GM12878 (cell line): ENCODE data around the gene CDC42BPB. TPM values are rescaled to one million over a fixed set of nuclear protein-coding genes. Genes with fewer than 3 reads are reported as not detected.

Experiments
- CREM ChIP-seq: IDR thresholded peaks from 2 replicates; pipeline ENCODE4 v1.6.1; 2014; ENCODE audit warnings: antibody characterized with exemption, low read depth
- DPF2 ChIP-seq: fragments of 450-650 bp; IDR thresholded peaks from 2 replicates; pipeline ENCODE4 v1.6.1; 2017; ENCODE audit warnings: mild to moderate bottlenecking
- FOXM1 ChIP-seq: IDR thresholded peaks from 2 replicates; pipeline ENCODE4 v1.6.1; 2012; ENCODE audit warnings: low read depth, mild to moderate bottlenecking, inconsistent platforms, low read length, moderate library complexity
- MYB ChIP-seq: fragments of 150-350 bp; IDR thresholded peaks from 2 replicates; pipeline ENCODE4 v1.6.1; 2014; ENCODE audit warnings: mild to moderate bottlenecking, low read depth, low read length, borderline replicate concordance
- NR2F1 ChIP-seq: fragments of 450-650 bp; conservative IDR thresholded peaks from 2 replicates; pipeline ENCODE4 v1.6.1; 2017; ENCODE audit warnings: mild to moderate bottlenecking
- POLR2AphosphoS5 ChIP-seq: IDR thresholded peaks from 2 replicates; pipeline ENCODE4 v1.6.1; 2011; ENCODE audit warnings: mild to moderate bottlenecking, low read length, inconsistent platforms
- RAD21 ChIP-seq: IDR thresholded peaks from 2 replicates; pipeline ENCODE4 v1.6.1; 2011; ENCODE audit warnings: mild to moderate bottlenecking, low read depth, low read length, moderate library complexity; ENCODE audit not compliant: insufficient read depth
- SKIL ChIP-seq: fragments of 450-650 bp; IDR thresholded peaks from 2 replicates; pipeline ENCODE4 v1.6.1; 2017; ENCODE audit warnings: mild to moderate bottlenecking, low read depth, inconsistent platforms; ENCODE audit not compliant: poor library complexity, severe bottlenecking
- SMAD5 ChIP-seq: IDR thresholded peaks from 2 replicates; pipeline ENCODE4 v1.6.1; 2016; ENCODE audit warnings: antibody characterized with exemption, low read depth
- SP1 ChIP-seq: IDR thresholded peaks from one replicate; pipeline ENCODE4 v1.6.1; 2011; ENCODE audit warnings: low read depth, low read length
- TCF12 ChIP-seq: IDR thresholded peaks from 2 replicates; pipeline ENCODE4 v1.6.1; 2011; ENCODE audit warnings: low read depth, mild to moderate bottlenecking, low read length
- ZNF687 ChIP-seq: fragments of 450-650 bp; IDR thresholded peaks from 2 replicates; pipeline ENCODE4 v1.6.1; 2017; ENCODE audit warnings: mild to moderate bottlenecking, moderate library complexity
- ZZZ3 ChIP-seq: IDR thresholded peaks from 2 replicates; pipeline ENCODE4 v1.6.1; 2011; ENCODE audit warnings: low read depth; ENCODE audit not compliant: control insufficient read depth, insufficient read length
- polyA plus RNA-seq, 11 experiments: library from polyadenylated mRNA; depleted of rRNA in 4 of 11; unstranded in 6 of 11; stranded (reverse) in 5 of 11; fragments of >200 nt; fragmentation: Nextera tagmentation in 4 of 11; fragmentation: Illumina TruSeq in 1 of 11; extraction: Ambion mirVana in 4 of 11; extraction: Trizol in 1 of 11; gene quantifications; 1 replicate in 1 of 11; 2 replicates in 10 of 11; pipeline versions ENCODE4 v1.2.1 to v1.2.3, GENCODE V29; 2011 to 2016; ENCODE audit warnings: inconsistent platforms in 2 of 11, missing spikeins in 2 of 11, low read depth in 1 of 11
- total RNA-seq, 4 experiments: library from RNA; depleted of rRNA in 3 of 4; stranded (reverse); fragments of >200 nt in 3 of 4; fragmentation: Illumina TruSeq in 1 of 4; extraction: Trizol in 1 of 4; gene quantifications; 2 replicates each; pipeline versions ENCODE4 v1.2.1 to v1.2.3, GENCODE V29; 2013 to 2021
- TF ChIP-seq, protein P1 (sequence below): fragments of 450-650 bp; IDR thresholded peaks from 2 replicates; pipeline ENCODE4 v1.6.1; 2017; ENCODE audit warnings: antibody characterized with exemption, mild to moderate bottlenecking, moderate library complexity
- TF ChIP-seq, protein P2 (sequence below): fragments of 450-650 bp; formaldehyde crosslinking; IDR thresholded peaks from 2 replicates; pipeline ENCODE4 v1.4.0; 2022; ENCODE audit warnings: mild to moderate bottlenecking, moderate library complexity
- TF ChIP-seq, protein P3 (sequence below), 3 experiments: IDR thresholded peaks in 2 of 3; conservative IDR thresholded peaks in 1 of 3; 2 replicates each; pipeline ENCODE4 v1.5.1; 2011; ENCODE audit warnings: low read depth in 3 of 3, low read length in 3 of 3, mild to moderate bottlenecking in 3 of 3, control low read depth in 2 of 3, moderate library complexity in 2 of 3, inconsistent platforms in 1 of 3, mixed read lengths in 1 of 3; ENCODE audit not compliant: control insufficient read depth in 2 of 3, insufficient read depth in 1 of 3; ENCODE audit errors: extremely low read depth in 1 of 3

Gene CDC42BPB
- total and polyA plus RNA-seq, 10 of the 15 experiments (the other 5 are each of a cell fraction or from before 2014, with no cell fraction given), result 0.42 to 22.1 (median 13.3) TPM

- TF ChIP-seq, protein P1, sequence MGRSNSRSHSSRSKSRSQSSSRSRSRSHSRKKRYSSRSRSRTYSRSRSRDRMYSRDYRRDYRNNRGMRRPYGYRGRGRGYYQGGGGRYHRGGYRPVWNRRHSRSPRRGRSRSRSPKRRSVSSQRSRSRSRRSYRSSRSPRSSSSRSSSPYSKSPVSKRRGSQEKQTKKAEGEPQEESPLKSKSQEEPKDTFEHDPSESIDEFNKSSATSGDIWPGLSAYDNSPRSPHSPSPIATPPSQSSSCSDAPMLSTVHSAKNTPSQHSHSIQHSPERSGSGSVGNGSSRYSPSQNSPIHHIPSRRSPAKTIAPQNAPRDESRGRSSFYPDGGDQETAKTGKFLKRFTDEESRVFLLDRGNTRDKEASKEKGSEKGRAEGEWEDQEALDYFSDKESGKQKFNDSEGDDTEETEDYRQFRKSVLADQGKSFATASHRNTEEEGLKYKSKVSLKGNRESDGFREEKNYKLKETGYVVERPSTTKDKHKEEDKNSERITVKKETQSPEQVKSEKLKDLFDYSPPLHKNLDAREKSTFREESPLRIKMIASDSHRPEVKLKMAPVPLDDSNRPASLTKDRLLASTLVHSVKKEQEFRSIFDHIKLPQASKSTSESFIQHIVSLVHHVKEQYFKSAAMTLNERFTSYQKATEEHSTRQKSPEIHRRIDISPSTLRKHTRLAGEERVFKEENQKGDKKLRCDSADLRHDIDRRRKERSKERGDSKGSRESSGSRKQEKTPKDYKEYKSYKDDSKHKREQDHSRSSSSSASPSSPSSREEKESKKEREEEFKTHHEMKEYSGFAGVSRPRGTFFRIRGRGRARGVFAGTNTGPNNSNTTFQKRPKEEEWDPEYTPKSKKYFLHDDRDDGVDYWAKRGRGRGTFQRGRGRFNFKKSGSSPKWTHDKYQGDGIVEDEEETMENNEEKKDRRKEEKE, result no peak
- TF ChIP-seq, protein P2, sequence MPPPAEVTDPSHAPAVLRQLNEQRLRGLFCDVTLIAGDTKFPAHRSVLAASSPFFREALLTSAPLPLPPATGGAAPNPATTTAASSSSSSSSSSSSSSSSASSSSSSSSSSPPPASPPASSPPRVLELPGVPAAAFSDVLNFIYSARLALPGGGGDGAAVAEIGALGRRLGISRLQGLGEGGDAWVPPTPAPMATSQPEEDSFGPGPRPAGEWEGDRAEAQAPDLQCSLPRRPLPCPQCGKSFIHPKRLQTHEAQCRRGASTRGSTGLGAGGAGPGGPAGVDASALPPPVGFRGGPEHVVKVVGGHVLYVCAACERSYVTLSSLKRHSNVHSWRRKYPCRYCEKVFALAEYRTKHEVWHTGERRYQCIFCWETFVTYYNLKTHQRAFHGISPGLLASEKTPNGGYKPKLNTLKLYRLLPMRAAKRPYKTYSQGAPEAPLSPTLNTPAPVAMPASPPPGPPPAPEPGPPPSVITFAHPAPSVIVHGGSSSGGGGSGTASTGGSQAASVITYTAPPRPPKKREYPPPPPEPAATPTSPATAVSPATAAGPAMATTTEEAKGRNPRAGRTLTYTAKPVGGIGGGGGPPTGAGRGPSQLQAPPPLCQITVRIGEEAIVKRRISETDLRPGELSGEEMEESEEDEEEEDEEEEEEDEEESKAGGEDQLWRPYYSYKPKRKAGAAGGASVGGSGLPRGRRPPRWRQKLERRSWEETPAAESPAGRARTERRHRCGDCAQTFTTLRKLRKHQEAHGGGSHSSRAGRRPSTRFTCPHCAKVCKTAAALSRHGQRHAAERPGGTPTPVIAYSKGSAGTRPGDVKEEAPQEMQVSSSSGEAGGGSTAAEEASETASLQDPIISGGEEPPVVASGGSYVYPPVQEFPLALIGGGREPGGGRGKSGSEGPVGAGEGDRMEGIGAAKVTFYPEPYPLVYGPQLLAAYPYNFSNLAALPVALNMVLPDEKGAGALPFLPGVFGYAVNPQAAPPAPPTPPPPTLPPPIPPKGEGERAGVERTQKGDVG (CRISPR knock-in tag), result no peak
- no peak for TF ChIP-seq CREM
- TF ChIP-seq SKIL, result peak; percentile 40
- no peak for TF ChIP-seq NR2F1
- no peak for TF ChIP-seq FOXM1
- TF ChIP-seq ZNF687, result no peak
- no peak for TF ChIP-seq ZZZ3
- no peak for TF ChIP-seq MYB
- TF ChIP-seq POLR2AphosphoS5, result peak; percentile 57; the same call in 1 of the 2 replicates
- TF ChIP-seq TCF12, result no peak
- TF ChIP-seq SMAD5, result no peak
- TF ChIP-seq DPF2, result no peak
- no peak for TF ChIP-seq SP1
- peak; percentile 83 for TF ChIP-seq RAD21
- TF ChIP-seq, protein P3, sequence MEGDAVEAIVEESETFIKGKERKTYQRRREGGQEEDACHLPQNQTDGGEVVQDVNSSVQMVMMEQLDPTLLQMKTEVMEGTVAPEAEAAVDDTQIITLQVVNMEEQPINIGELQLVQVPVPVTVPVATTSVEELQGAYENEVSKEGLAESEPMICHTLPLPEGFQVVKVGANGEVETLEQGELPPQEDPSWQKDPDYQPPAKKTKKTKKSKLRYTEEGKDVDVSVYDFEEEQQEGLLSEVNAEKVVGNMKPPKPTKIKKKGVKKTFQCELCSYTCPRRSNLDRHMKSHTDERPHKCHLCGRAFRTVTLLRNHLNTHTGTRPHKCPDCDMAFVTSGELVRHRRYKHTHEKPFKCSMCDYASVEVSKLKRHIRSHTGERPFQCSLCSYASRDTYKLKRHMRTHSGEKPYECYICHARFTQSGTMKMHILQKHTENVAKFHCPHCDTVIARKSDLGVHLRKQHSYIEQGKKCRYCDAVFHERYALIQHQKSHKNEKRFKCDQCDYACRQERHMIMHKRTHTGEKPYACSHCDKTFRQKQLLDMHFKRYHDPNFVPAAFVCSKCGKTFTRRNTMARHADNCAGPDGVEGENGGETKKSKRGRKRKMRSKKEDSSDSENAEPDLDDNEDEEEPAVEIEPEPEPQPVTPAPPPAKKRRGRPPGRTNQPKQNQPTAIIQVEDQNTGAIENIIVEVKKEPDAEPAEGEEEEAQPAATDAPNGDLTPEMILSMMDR (IDR thresholded peaks at IDR 0.05 in 2 of 3, conservative IDR thresholded peaks at IDR 0.05 in 1 of 3; ENCODE audit: control insufficient read depth in 2 of 3, extremely low read depth in 1 of 3, insufficient read depth in 1 of 3, low read depth in 3 of 3, low read length in 3 of 3), result peak; percentile 75 to 93 (median 86)
Observed at GRCh38 chr14:103078420-103078749, 21.0 kb upstream of the CDC42BPB start (continued).
